Fibroblast of the aortic adventitia (primary cell): ENCODE measurements around the gene MEDAG. TPM values are rescaled to one million over a fixed set of nuclear protein-coding genes. Genes with fewer than 3 reads are reported as not detected.
A peak's percentile ranks its signal among the peaks of the same experiment; 100 is the strongest.

Experiments
- DNase-seq: peaks from one replicate; pipeline ENCODE4 v3.0.0-alpha.2; 2010; ENCODE audit warnings: low read depth
- H3K4me3 ChIP-seq: 2 replicates; pipeline ENCODE4 v1.5.1; 2011; ENCODE audit warnings: low read depth, mild to moderate bottlenecking, control low read depth, low read length, moderate library complexity
- CTCF ChIP-seq: IDR thresholded peaks from 2 replicates; pipeline ENCODE4 v1.5.1; 2011; ENCODE audit warnings: mild to moderate bottlenecking, low read length, control low read depth, inconsistent platforms; ENCODE audit not compliant: insufficient read depth
- total RNA-seq: library from RNA; depleted of rRNA; stranded (reverse); fragments of >200 nt; gene quantifications from 2 replicates; pipeline ENCODE4 v1.2.3, GENCODE V29; 2012; ENCODE audit warnings: low replicate concordance

Gene MEDAG
- total RNA-seq, 1 donor, result 122 TPM

- no peak for TF ChIP-seq CTCF
- no peak overlapping the region for H3K4me3 ChIP-seq
- peak; percentile 92 for DNase-seq
Measured at GRCh38 chr13:30872685-30873461, 33.2 kb upstream of the MEDAG start.

DNA sequence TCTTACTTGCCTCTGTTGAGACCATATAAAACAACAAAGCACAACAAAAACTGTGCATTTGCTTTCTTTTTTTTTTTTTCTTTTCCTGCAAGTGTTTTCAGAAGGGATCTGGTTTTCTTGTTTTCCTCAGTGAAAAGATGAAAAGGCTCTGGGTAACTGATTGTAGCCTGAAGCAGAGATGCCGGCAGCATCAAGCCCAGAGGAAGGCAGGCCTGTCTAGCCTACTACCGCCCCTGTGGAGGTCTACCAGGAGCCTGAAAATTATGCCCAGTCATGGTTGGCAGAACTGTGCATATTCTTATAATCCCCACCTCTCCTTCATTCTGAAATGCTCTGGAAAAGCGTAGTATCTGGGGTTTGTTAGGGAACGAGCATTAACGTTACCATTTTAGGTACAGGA lies 32.6 kb upstream of the MEDAG start:
- H3K4me3 ChIP-seq, result no peak overlapping the region
- peak; percentile 44 for DNase-seq
- no peak for TF ChIP-seq CTCF

DNA sequence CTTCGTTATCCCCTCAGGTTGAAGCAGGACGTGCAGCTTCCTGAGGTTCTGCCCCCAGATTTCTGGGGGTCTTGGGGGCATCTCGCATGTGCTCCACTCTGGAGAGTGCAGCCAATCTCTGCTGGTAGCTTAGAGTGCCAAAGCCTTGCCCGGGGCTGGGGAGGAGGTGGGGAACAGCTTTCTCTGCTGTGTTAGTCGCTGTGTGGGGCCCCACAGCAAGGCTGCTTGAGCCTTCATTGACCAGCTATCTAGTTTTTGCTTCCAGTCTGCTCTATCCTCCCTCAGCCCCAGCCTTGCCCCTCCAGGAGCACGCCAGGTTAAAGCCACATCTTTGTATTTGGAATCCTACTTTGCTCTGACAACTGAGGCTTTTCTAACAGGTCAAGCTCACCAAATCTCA lies 32.0 kb upstream of the MEDAG start:
- TF ChIP-seq CTCF, result no peak
- no peak for DNase-seq
- H3K4me3 ChIP-seq, result no peak overlapping the region

GRCh38 chr13:30874561-30874960 lies 31.5 kb upstream of the MEDAG start:
- no peak overlapping the region for H3K4me3 ChIP-seq
- TF ChIP-seq CTCF, result no peak
- DNase-seq, result no peak

DNA sequence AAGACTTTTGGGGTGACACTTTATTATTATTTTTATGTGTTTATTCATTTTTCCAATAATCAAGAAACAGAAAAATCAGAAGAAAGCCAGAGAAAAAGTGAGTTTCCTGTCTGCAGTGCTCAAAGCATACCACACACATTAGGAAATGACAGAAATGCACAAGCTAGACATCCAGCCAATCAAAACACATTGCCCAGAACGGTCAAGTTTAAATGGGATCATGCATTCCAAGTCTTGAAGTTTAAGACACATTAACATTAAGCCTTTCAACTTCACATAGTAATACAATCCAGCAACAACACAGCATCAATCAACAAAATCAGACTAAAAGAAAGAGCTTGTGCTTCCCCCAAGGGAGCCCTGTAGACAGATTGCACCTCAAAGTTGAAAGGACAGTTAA lies 28.7 kb upstream of the MEDAG start:
- no peak for TF ChIP-seq CTCF
- peak; percentile 84 for DNase-seq
- no peak overlapping the region for H3K4me3 ChIP-seq

GRCh38 chr13:30880151-30880855 lies 25.8 kb upstream of the MEDAG start:
- TF ChIP-seq CTCF, result no peak
- DNase-seq, result peak; percentile 78
- no peak overlapping the region for H3K4me3 ChIP-seq
